ENCODE data around the gene ABCG5.

Gene ABCG5

DNA sequence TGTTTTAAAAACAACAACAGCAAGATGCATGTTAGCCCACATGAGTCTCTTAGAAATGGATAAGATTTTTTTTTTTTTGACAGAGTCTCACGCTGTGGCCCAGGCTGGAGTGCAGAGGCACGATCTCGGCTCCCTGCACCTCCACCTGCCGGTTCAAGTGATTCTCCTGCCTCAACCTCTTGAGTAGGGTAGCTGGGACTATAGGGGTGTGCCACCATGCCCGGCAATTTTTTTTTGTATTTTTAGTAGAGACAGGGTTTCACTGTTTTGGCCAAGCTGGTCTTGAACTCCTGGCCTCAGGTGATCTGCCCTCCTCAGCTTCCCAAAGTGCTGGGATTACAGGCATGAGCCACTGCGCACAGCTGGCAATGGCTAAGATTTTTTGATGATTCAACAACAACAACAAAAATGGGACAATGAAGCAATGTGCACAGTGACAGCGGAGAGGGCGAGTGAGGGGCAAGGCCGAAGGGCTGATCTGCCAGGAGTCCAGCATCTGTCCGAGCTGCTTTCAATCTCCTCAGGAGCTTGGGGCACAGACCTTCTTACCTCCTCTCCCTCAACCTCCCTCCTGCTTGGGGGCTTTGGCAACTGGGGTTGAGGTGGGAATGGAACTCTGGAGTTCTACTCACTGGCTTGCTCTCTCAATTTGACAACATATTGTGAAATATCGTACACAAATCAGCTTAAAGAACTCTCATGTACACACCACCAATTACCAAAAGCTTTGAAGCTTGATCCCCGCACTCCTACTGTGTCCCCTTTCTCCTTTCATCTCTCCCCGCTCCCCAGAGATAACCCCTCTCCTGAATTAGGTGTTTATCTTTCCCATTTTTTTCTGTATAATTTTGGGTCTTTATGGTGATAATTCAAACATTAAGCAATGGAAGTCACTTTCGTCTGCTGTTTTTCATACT, 3.6 kb upstream of the ABCG5 start:
- no peak for DNase-seq

- DNase-seq, result no peak
These were observed 2.3 kb upstream of the ABCG5 start for GRCh38 chr2:43840965-43841364.

DNA sequence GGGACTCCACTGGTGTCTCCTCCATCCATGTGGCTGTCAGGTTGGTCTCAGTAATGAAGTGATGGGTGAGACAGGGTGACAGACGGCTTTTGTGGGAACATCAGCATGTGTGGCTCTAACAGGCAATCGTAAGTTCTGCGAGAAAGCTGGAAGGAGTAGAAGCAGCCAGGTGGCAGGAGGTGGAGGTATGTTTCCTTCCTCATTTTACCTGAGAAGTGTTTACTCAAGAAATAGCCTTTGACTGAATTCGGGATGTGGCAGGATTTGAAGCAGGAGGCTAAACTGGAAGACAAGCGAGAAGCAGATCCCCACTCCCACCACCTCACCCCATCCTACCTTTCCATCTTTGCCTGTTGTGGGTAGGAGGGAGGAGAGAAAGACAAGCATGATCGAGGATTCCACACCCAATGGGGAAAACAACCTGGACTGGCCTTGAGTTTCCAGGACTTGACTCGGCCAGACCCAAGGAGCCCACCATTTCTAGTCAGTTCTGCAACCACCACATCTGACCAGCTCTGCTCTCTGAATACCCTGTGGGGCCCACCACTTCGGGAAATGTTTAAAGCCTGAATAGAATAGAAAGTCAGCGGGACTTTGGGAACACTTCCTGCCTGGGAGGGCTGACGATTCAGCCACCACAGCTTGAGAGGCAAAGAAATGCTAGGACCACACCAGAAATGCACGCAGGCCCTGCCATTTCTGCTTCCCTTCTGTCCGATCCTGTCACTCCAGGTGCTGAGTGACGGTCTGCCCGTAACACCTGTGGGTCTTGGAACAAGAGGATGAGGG, 1.3 kb upstream of the ABCG5 start:
- no peak for DNase-seq

GRCh38 chr2:43837831-43838559, 644 bp downstream of the ABCG5 start:
- DNase-seq, result no peak

DNA sequence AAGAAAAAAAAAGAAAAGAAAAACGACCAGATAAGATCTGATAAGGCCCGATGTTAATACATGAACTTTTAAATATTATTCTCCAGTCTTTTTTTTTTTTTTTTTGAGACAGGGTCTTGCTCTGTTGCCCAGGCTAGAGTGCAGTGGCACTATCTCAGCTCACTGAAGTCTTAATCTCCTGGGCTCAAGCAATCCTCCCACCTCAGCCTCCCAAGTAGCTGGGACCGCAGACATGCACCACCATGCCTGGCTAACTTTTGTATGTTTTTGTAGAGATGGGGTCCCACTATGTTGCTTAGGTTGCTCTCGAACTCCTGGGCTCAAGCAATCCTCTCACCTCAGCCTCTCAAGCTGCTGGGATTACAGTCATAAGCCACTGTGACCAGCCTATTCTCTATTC, 1.6 kb downstream of the ABCG5 start:
- no peak for DNase-seq

DNA sequence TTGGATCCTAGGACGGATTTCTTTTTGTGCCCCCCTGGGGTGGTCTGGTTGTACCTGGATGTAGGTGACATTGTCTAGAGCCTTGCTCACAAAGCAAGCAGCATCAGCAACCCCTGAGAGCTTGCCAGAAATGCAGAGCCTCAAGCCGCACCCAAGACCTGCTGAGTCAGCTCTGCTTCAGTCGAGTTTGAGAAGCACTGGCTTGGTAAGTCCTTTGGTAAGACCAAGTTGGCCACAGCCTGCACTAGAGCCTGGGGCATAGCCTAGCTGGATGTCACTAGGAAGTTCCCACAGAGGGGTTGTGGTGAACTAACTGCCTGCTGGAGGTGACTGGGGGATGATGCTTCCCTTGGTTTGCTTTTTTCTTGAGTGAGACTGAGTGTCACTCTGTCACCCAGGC, 6.2 kb downstream of the ABCG5 start:
- no peak for DNase-seq

GRCh38 chr2:43831543-43832294, 6.9 kb downstream of the ABCG5 start:
- no peak for DNase-seq

DNA sequence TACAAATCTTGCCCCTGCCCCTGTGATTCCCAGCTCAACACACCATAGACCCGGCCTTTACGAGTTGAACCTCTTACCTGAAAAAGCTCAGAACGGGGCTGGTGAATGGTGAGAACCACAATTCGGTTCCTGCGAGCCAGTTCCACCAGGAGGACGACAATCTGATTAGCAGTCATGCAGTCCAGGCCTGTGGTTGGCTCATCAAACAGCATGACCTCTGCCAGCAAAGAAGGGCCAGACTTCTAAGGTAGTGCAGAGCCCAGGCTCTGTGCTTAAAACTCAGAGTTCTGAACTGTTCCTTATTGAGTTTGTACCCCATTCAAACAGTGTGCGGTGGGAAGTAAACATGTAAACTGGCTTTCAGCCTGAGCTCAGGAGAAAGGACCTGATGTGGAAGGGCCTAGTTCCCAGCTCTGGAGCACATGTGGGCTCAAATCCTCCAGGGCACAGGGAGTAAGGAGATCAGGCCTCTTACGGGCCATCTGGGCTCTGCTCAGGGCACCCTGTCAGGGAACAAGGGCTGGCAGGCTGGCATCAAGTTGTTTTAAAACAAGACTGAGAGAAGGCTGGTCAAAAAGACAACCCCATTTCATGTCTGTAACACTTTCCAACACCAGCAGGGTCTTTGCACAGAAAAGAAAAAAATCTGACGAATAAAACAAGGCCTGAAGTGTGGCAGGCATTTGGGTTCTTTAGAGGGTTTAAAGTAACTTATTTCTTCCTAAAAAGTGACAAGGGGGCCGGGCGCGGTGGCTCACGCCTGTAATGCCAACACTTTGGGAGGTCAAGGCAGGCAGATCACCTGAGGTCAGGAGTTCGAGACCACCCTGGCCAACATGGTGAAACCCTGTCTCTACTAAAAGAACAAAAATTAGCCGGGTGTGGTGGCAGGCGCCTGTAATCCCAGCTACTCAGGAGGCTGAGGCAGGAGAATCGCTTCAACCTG, 12.1 kb downstream of the ABCG5 start:
- no peak for DNase-seq

- no peak for DNase-seq
These were observed 12.8 kb downstream of the ABCG5 start for GRCh38 chr2:43825841-43826240.

GRCh38 chr2:43824951-43825493, 13.6 kb downstream of the ABCG5 start:
- no peak for DNase-seq

DNA sequence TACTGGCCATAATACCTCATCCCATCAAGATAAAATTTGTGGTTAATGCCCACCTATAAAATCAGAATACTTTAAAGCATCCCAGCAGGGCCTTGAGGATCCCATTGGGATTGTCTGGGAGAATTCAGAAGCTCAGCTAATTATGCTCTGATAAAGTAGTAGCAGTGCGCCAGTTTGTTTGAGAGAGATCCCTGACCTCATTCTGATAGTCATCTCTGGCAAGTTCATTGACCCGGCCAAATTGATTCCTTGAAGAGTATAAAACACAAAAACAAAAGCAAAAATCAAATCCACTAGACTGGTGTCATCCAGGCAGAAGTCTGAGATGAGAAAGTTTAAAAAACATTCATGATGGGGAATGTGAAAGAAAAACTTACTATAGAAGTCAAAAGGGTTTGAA, 14.1 kb downstream of the ABCG5 start:
- no peak for DNase-seq

DNA sequence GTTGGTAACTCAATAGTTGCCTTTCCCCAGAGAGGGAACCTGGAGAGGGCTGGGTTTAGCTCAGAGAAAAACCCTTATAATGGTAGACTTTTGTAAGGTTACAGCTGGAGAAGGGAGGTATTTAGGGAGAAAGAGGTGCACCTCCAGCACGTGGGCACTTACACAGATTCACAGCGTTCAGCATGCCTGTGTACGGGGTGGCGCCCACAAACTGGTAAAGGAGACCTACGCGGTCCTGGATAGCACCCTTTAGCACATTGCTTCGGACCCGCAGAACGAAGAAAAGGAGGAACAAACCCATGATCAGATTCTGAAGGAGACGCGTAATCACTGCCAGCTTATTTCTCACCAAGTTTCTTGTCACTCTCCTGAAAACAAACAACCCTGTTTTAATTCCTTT, 14.9 kb downstream of the ABCG5 start:
- no peak for DNase-seq

DNA sequence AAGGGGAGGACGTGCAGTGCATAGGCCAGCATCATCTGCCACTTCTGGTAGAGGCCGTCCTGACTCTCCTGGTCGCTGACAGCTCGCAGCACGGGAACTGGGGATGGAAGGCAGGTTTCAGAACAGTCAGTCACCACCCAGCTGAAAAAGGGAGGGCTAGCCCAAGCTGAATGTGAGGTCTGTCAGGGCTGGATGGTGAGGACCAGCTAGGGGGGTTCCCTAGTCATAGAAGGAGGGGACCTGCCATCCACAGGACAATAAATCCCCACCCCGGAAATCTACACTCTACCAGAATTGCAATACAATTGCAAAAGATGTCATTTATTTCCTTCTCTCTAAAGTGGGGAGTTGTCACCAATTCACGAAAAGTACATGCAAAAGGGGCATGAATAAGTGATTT, 15.8 kb downstream of the ABCG5 start:
- DNase-seq, result no peak

DNA sequence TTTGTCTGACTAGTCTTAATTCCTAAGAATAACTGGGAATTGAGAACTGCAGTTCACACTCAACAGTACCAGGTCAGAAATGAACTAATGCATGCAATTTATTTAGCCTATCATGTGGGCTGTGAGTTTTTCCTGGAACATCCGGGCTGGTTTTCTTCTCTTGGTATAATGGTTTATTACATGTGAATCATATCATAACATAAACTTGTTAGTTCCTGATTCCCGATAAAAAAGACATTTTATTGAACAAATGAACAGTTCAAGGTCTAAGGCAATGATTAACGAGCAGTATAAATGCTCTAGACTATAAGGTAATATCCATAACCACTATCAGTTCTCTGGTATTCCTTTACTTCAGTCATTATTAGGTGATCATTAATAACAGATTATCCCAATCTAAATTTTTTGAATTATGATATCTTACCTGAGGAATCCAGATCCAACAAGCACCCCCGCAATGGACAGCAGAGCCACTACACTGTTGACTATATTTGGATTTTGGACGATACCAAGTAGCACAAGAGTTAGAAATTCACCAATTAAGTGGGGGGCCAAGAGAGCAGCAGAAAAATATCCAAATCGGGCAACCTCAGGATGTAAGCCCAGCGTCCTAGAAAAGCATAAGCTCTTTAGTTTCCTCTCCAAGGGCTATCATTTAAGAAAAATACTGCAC, 19.0 kb downstream of the ABCG5 start:
- no peak for DNase-seq

DNA sequence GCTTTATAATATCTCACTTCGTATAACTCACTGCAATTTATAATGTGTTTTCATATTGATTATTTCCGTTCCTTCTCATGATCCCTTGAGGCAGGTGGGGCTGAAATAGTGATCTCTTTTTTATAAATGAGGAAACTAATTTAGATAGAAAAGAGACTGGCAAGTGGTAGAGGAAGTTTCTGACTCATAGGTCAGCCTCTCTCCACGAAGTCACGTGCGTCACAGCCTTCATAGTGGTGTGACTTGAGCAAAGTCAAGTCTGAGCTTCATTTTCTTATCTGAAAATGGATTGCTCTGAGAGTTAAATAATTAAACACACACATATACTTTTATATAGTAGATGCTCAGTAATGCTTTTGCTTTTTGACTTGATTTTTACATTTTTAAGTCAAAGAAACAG, 19.9 kb downstream of the ABCG5 start:
- DNase-seq, result no peak

- no peak for DNase-seq
These were observed 23.9 kb downstream of the ABCG5 start for GRCh38 chr2:43814711-43815110.

DNA sequence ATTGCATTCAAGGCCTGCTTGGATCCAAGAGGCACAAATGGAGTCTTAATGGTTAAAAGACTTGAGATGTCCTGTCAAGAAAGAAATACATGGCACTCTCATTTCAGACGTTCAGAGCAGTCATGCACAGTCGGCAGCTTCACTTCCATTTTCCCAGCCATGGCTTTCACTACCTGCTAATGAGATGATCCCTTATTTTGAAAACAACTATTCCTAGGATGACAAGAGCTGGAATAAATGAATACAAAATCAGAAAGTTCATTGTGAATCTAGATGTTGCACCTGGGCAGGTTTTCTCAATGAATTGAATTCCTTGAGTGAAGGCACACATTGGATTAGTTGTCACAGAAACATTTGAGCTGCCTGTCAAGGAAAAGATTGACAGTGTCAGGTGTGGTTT, 25.7 kb downstream of the ABCG5 start:
- DNase-seq, result no peak

GRCh38 chr2:43812006-43812405, 26.6 kb downstream of the ABCG5 start:
- DNase-seq, result no peak

GRCh38 chr2:43810888-43811287, 27.8 kb downstream of the ABCG5 start:
- DNase-seq, result no peak

- no peak for DNase-seq
These were observed 28.2 kb downstream of the ABCG5 start for GRCh38 chr2:43810452-43810851.

- no peak for DNase-seq
These were observed 32.0 kb downstream of the ABCG5 start for GRCh38 chr2:43806719-43807031.
